GM15510 (cell line): ENCODE results near the gene OR51S1.

Source experiments
- POLR2A ChIP-seq: IDR thresholded peaks from 3 replicates; pipeline ENCODE4 v1.6.1; 2011; ENCODE audit warnings: borderline replicate concordance; ENCODE audit not compliant: insufficient read length; ENCODE audit errors: extremely low read depth

Gene OR51S1, protein sequence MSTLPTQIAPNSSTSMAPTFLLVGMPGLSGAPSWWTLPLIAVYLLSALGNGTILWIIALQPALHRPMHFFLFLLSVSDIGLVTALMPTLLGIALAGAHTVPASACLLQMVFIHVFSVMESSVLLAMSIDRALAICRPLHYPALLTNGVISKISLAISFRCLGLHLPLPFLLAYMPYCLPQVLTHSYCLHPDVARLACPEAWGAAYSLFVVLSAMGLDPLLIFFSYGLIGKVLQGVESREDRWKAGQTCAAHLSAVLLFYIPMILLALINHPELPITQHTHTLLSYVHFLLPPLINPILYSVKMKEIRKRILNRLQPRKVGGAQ

GRCh38 chr11:4848908-4849532 is at the start of gene OR51S1:
Gene OR51S1 (minus strand): TSS chr11:4849208. CDS start chr11:4849208, 0 bp downstream.
- no peak for TF ChIP-seq POLR2A

DNA sequence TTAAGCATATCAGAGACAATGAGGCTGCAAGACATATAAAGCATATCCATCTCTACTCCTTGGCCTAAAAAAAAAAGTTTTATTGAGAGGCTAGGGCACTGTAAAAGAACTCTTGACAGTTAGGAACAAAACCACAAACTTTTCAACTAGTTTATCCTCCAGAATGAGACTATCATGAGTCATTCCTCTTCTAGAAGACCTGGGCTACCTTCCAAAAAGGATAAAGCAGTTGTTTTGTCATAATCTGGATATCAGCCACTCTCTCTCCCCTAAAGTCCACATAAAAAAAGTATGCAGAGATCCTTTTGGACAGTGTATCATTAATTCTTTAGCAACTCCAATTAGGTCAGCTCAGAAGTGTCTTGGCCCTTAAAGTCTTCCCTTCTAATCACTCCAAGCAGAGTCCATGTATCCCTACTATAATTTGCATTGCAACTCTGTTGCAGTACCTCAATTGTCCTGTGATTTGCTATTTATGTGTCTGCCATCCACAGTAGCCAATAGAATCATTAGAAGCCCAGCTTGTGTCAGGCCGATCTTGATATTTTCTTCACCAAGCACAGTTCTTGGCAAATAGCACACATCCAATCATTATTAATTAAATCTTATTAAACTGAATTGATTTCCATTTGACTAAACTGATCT is 43.1 kb upstream of the OR51S1 start:
- no peak for TF ChIP-seq POLR2A

- TF ChIP-seq POLR2A = no peak
These were observed 41.3 kb upstream of the OR51S1 start for GRCh38 chr11:4890279-4890678.

DNA sequence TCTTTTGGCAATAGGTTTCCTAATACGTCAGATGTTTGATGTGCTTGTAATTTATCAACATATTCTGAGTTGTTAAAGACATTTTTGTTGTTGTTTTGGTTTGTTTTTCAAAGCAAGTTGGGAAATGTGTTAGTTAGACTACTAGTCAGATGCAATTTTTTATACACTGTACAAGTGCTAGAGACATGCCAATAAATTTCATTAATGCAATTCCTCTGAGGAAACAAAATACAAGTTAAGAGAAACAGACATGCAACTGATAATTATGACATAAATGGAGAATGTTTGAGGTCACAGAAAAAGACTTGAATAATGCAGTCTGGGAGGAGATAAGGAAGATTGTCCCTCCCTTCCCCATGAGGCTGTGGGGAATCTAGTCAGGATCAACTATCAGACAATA is 38.6 kb upstream of the OR51S1 start:
- no peak for TF ChIP-seq POLR2A

DNA sequence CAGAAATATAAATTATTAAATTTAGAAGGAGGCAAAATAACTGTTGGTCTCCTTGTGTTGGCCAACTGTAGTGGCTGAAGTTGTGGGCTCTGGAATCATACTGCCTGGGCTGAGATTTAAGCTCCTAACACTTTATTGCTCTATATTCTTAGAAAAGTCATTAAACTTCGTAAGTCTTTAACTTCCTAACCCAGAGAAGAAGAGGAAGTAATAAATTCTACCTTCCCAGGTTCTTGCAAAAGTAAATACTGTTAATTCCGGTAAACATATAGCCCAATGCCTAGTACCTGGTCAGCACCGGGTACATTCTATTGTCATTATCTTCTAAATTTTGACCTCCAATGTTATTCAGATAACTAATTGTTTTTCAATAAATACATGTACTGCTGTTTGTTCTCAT is 37.2 kb upstream of the OR51S1 start:
- no peak for TF ChIP-seq POLR2A

GRCh38 chr11:4884361-4884760 is 35.4 kb upstream of the OR51S1 start:
- TF ChIP-seq POLR2A = no peak

GRCh38 chr11:4882543-4882942 is 33.5 kb upstream of the OR51S1 start:
- TF ChIP-seq POLR2A = no peak

DNA sequence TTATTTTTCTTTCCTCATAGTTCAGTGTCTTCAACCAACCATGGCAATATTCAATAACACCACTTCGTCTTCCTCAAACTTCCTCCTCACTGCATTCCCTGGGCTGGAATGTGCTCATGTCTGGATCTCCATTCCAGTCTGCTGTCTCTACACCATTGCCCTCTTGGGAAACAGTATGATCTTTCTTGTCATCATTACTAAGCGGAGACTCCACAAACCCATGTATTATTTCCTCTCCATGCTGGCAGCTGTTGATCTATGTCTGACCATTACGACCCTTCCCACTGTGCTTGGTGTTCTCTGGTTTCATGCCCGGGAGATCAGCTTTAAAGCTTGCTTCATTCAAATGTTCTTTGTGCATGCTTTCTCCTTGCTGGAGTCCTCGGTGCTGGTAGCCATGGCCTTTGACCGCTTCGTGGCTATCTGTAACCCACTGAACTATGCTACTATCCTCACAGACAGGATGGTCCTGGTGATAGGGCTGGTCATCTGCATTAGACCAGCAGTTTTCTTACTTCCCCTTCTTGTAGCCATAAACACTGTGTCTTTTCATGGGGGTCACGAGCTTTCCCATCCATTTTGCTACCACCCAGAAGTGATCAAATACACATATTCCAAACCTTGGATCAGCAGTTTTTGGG is 33.0 kb upstream of the OR51S1 start, which contains the start of gene OR51T1:
OR51T1 (plus strand) TSS at position 41 of the 641 bp plus-strand sequence; CDS start at position 41, 0 bp downstream.
- TF ChIP-seq POLR2A = no peak

DNA sequence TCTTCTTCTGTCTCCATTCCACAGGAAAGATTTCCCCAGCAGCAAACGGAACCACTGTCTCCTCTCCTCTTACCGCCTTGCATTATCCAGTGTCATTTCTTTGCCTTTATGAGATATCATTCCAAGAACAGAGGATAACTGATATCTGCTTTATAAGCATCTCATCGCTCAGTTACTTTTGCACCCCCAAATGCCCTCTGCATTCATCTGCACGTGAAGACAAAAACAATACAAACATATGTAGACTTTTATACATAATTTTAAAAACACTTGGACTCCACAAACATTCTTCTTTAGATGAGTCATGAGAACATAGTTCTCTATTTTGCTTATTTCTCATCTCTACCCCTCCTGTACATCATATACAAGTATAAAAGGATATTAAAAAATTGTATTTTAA is 32.2 kb upstream of the OR51S1 start:
- TF ChIP-seq POLR2A = no peak

GRCh38 chr11:4865855-4866254 is 16.8 kb upstream of the OR51S1 start:
- no peak for TF ChIP-seq POLR2A

DNA sequence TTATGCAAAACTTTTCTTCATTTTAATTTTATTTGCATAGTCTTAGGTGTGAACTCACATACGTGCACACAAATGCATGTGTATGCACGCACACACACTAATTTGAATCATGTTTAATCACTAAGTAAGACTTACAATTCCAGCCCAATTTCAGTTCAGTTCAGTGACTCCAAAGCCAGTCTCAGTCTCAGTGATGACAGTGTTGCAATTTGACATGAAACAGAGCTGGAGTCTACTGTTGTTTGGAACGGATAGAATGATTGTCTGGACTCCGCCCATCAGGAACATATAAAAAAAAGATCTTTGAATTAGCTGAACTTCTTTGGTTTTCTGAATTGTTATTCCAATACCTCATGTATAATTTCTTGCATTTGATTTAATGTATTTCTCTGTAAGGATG is 14.9 kb upstream of the OR51S1 start:
- TF ChIP-seq POLR2A = no peak

- TF ChIP-seq POLR2A = no peak
These were observed 13.6 kb upstream of the OR51S1 start for GRCh38 chr11:4862447-4863236.

GRCh38 chr11:4851033-4851432 is 2.0 kb upstream of the OR51S1 start:
- TF ChIP-seq POLR2A = no peak

DNA sequence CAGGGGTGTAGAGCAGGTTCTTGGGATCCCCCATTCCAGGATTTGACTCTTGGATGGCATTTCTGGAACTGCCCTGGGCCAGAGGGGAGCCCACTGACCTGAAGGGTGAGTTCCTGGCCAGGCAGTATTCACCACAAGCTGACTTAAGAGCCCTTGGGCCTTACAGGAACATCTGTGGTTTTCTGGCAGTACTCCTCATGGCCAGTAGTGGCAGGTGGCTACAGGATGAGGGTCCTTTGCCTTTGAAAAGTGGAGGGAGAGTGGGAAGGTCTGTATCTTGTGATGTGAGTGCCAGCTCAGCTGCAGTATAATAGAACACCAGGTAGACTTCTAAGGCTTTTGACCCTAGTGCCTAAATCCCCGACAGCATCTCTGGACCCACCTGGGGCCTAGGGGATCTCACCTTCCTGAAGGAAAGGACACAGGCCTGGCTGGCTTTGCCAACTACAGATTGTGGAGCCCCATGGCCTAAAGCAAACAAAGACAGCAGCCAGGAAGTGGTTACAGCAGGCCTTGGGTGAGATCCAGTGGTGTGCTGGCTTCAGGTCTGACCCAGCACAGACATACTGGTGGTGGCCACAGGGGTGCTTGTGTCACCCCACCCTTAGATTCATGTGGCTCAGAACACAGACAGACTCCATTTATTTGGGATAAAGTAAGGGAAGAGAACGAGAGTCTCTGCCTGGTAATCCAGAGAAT is 9.0 kb downstream of the OR51S1 start:
- TF ChIP-seq POLR2A = no peak
